Sigmoid colon (tissue), 7 donors: ENCODE results near the gene BCL7A. TPM values are rescaled to one million over a fixed set of nuclear protein-coding genes. Genes with fewer than 3 reads are reported as not detected.
"Not testable (repeated sequence)": the region's sequence is repeated elsewhere in the genome, so short reads cannot be mapped to it uniquely, and the experiment has no call there.

Source experiments
- DNase-seq: peaks from one replicate; pipeline ENCODE4 v3.0.0-alpha.2; 2019
- H3K27ac ChIP-seq, 4 donors: fragments of 200-600 bp; sonication (generic); one replicate each; pipeline ENCODE4 v1.5.1; 2016 to 2019; ENCODE audit warnings: mild to moderate bottlenecking in 1 of 4
- H3K27me3 ChIP-seq, 3 donors: fragments of 200-600 bp; sonication (generic); one replicate each; pipeline ENCODE4 v1.5.1; 2019; ENCODE audit warnings: mild to moderate bottlenecking in 1 of 3
- H3K36me3 ChIP-seq, 4 donors: fragments of 200-600 bp; sonication (generic); one replicate each; pipeline ENCODE4 v1.5.1; 2016 to 2019
- H3K4me1 ChIP-seq, 4 donors: fragments of 200-600 bp; sonication (generic); one replicate each; pipeline ENCODE4 v1.5.1; 2017 to 2019
- H3K4me3 ChIP-seq, 4 donors: fragments of 200-600 bp; sonication (generic); one replicate each; pipeline ENCODE4 v1.5.1; 2017 to 2019; ENCODE audit warnings: mild to moderate bottlenecking in 2 of 4, moderate library complexity in 1 of 4
- H3K9me3 ChIP-seq, 4 donors: fragments of 200-600 bp in 3 of 4; sonication (generic) in 3 of 4; one replicate each; pipeline versions ENCODE4 v1.5.1 to v1.6.1; 2013 to 2019
- EP300 ChIP-seq, 4 donors: sonication (generic); formaldehyde crosslinking; IDR thresholded peaks; one replicate each; pipeline ENCODE4 v1.6.1; 2017; ENCODE audit warnings: antibody characterized with exemption in 4 of 4
- POLR2A ChIP-seq, 2 donors: fragments of 450-650 bp; IDR thresholded peaks; one replicate each; pipeline ENCODE4 v1.6.1; 2016; ENCODE audit warnings: antibody characterized with exemption in 2 of 2, mild to moderate bottlenecking in 2 of 2, moderate library complexity in 2 of 2
- POLR2AphosphoS5 ChIP-seq, 4 donors: sonication (generic); formaldehyde crosslinking; IDR thresholded peaks; one replicate each; pipeline ENCODE4 v1.6.1; 2017; ENCODE audit warnings: antibody characterized with exemption in 4 of 4
- WGBS, 2 donors: extraction: QIAGEN DNeasy Blood & Tissue Kit; methylation state at CpG; one replicate each; pipeline ENCODE4 v1.1.7; 2013; 5-methylcytosine and 5-hydroxymethylcytosine counted together
- intact Hi-C: fragments of 100-400 bp; cut with DNase I; formaldehyde crosslinking; loops from one replicate; pipeline ENCODE4 v1.15.1; 2023
- polyA plus RNA-seq, 3 donors: library from polyadenylated mRNA; stranded (reverse); fragments of 200-250 nt; gene quantifications; one replicate each; pipeline ENCODE4 v1.2.3, GENCODE V29; 2013
- total RNA-seq, 4 donors: library from RNA; depleted of rRNA; stranded (reverse); fragments of >200 nt; gene quantifications; one replicate each; pipeline ENCODE4 v1.1.0, GENCODE V29; 2016
- TF ChIP-seq, protein P1 (sequence below), 4 experiments: fragments of 450-650 bp in 3 of 4; fragments of 200-600 bp in 1 of 4; IDR thresholded peaks; one replicate each; pipeline ENCODE4 v1.5.1; 2016 to 2019; ENCODE audit warnings: antibody characterized with exemption in 4 of 4, mild to moderate bottlenecking in 3 of 4, moderate library complexity in 2 of 4
- donor health status: healthy with polysubstance abuse.
- donor health status: Bipolar disorder and iron deficiency.
- donor health status: healthy.

The BCL7A gene
- total and polyA plus RNA-seq, 7 donors, result 1.2 to 7.4 (median 6.4) TPM

DNA sequence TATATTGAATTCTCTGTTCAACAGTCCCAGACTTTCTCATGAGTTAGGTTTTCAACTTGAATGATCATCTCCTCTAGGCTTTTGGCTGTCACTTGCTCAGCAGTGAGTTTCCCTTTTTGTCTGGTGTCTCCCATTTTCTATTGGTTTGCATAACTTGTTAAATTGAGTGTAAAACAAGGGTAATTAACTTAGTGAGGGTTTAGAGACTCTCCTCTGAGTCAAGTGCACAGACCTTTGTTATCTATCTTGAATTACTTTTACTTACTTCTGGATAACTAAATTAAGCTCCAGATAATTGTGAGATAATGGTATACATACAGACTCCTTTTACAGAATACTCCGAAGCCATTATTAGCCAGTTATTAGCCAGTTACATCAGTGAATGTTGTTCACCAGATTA is 78.9 kb downstream of the BCL7A start:
- no peak overlapping the region for H3K4me3 ChIP-seq
- no peak for DNase-seq
- peaks cover 0 to 96% (median 94%) of the 10 kb centered on the region in 4 donors for H3K4me1 ChIP-seq
- TF ChIP-seq, protein P1, sequence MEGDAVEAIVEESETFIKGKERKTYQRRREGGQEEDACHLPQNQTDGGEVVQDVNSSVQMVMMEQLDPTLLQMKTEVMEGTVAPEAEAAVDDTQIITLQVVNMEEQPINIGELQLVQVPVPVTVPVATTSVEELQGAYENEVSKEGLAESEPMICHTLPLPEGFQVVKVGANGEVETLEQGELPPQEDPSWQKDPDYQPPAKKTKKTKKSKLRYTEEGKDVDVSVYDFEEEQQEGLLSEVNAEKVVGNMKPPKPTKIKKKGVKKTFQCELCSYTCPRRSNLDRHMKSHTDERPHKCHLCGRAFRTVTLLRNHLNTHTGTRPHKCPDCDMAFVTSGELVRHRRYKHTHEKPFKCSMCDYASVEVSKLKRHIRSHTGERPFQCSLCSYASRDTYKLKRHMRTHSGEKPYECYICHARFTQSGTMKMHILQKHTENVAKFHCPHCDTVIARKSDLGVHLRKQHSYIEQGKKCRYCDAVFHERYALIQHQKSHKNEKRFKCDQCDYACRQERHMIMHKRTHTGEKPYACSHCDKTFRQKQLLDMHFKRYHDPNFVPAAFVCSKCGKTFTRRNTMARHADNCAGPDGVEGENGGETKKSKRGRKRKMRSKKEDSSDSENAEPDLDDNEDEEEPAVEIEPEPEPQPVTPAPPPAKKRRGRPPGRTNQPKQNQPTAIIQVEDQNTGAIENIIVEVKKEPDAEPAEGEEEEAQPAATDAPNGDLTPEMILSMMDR (IDR thresholded peaks at IDR 0.05), result no peak
- TF ChIP-seq POLR2AphosphoS5 (IDR thresholded peaks at IDR 0.05) (no peak), EP300 (IDR thresholded peaks at IDR 0.05) (no peak), POLR2A (IDR thresholded peaks at IDR 0.05) (no peak)
- H3K27ac ChIP-seq, result peak overlapping the region in 3 of 4 donors; percentile 86 to 92 (median 87)
- intact Hi-C loops, result no loop called here
- 40 to 79% methylated on average over 1 of the region's 1 CpG for WGBS, 2 donors
- no peaks in the 10 kb centered on the region for H3K9me3 ChIP-seq
- H3K36me3 ChIP-seq, result no peaks in the 10 kb centered on the region
- H3K27me3 ChIP-seq, result no peaks in the 10 kb centered on the region

DNA sequence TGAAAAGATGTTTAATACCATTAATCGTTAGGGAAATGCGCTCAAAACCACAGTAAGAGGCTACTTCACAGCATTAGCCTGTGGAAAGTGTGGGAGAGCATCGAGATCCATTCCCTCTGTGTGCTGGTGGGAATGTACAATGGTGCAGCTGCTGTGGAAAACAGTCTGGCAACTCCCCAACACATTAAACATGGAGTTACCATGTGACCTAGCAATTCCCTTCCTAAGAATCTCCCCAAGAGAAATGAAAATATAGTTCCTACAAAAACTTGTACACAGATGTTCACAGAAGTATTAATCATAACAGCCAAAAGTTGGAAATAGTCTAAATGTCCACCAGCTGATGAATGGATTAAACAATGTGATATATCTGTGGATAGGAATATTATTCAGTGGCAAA is 80.6 kb downstream of the BCL7A start:
- no peak overlapping the region for H3K4me3 ChIP-seq
- 54 to 68% methylated on average over 3 of the region's 3 CpGs for WGBS, 2 donors
- no peaks in the 10 kb centered on the region for H3K27me3 ChIP-seq
- TF ChIP-seq POLR2AphosphoS5 (IDR thresholded peaks at IDR 0.05) (no peak), EP300 (IDR thresholded peaks at IDR 0.05) (no peak), POLR2A (IDR thresholded peaks at IDR 0.05) (no peak)
- TF ChIP-seq, protein P1 (IDR thresholded peaks at IDR 0.05), result no peak
- H3K36me3 ChIP-seq, result no peaks in the 10 kb centered on the region
- peaks cover 0 to 96% (median 94%) of the 10 kb centered on the region in 4 donors for H3K4me1 ChIP-seq
- H3K27ac ChIP-seq, result peak overlapping the region in 3 of 4 donors; percentile 13 to 92 (median 87)
- no peaks in the 10 kb centered on the region for H3K9me3 ChIP-seq
- intact Hi-C loops, result no loop called here
- DNase-seq, result peak; percentile 72

DNA sequence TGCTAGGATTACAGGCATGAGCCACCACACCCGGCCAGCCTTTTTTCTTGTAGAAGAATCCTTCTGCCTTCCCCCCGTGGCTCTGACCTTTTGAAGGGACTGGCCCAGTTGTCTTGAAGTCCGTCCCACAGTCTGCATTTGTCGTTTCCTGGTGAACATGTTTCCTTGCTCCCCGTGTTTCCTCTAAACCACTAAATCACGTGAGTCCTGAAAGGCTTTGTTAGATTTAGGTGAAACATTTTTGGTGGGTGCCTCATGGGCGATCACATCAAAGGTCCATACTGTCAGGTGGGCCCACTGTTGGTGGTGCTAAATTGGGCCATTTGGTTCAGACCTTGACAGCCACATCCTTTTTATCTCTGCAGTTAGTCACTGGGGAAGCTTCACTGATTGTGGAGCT is 83.2 kb downstream of the BCL7A start:
- Histone ChIP-seq H3K36me3 (no peaks in the 10 kb centered on the region), H3K27ac (peak overlapping the region in 3 of 4 donors; percentile 72 to 78 (median 75)), H3K4me3 (no peak overlapping the region), H3K4me1 (peaks cover 0 to 95% (median 92%) of the 10 kb centered on the region in 4 donors), H3K9me3 (no peaks in the 10 kb centered on the region), H3K27me3 (no peaks in the 10 kb centered on the region)
- peak; percentile 49 for DNase-seq
- WGBS, 2 donors, result 6 to 18% methylated on average over 7 of the region's 7 CpGs
- intact Hi-C loops, result no loop called here
- TF ChIP-seq POLR2AphosphoS5 (IDR thresholded peaks at IDR 0.05) (no peak), EP300 (IDR thresholded peaks at IDR 0.05) (no peak), POLR2A (IDR thresholded peaks at IDR 0.05) (no peak)
- TF ChIP-seq, protein P1 (IDR thresholded peaks at IDR 0.05), result no peak

DNA sequence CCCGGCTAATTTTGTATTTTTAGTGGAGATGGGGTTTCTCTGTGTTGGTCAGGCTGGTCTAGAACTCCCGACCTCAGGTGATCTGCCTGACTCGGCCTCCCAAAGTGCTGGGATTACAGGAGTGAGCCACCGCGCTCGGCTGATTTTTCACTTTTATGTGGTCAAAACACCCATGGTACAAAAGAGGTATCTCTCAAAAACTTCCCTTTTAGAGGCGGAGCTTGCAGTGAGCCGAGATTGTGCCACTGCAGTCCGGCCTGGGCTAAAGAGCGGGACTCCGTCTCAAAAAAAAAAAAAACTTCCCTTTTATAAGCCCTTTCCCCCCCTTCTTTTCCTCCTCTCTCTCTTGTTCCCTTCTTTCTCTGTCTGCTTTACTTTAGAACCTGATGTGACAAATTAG is 83.8 kb downstream of the BCL7A start:
- Histone ChIP-seq H3K4me1 (peaks cover 0 to 91% (median 87%) of the 10 kb centered on the region in 4 donors), H3K27ac (peak overlapping the region in 3 of 4 donors; percentile 72 to 78 (median 75))
- H3K27me3 ChIP-seq, H3K36me3 ChIP-seq, H3K9me3 ChIP-seq, intact Hi-C loops, H3K4me3 ChIP-seq: not testable (repeated sequence)
- peak; percentile 41 for DNase-seq
- 16 to 32% methylated on average over 11 of the region's 11 CpGs for WGBS, 2 donors

DNA sequence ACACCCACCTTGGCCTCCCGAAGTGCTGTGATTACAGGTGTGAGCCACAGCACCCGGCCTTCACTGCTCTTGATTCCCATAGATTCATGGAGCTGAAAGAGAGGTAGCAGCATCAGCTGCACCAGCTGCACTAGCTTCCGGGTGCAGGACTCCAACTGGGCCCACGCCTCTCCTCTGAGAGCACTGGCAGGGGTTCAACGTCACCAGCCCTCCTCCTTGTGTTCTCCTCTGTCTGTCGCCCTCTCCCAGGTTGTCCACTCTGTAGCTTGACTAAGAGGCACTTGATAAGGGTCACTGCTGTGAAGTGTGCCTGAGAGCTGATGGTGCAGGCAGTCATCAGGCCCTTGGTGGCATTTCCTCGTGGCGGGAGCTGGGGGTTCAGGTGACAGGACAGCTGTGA is 85.2 kb downstream of the BCL7A start:
- Histone ChIP-seq H3K27ac (peak overlapping the region in 3 of 4 donors; percentile 72 to 78 (median 75)), H3K4me3 (no peak overlapping the region), H3K36me3 (no peaks in the 10 kb centered on the region), H3K27me3 (no peaks in the 10 kb centered on the region), H3K9me3 (no peaks in the 10 kb centered on the region), H3K4me1 (peaks cover 0 to 90% (median 85%) of the 10 kb centered on the region in 4 donors)
- peak; percentile 71 for DNase-seq
- TF ChIP-seq EP300 (IDR thresholded peaks at IDR 0.05) (no peak), POLR2A (IDR thresholded peaks at IDR 0.05) (no peak), POLR2AphosphoS5 (IDR thresholded peaks at IDR 0.05) (no peak)
- TF ChIP-seq, protein P1 (IDR thresholded peaks at IDR 0.05), result no peak
- 16 to 67% methylated on average over 8 of the region's 8 CpGs for WGBS, 2 donors
- intact Hi-C loops, result no loop called here
